Activated CD4-positive, alpha-beta T cell treated with anti-CD3 and anti-CD28 coated beads for 48 hours (primary cell): ENCODE results near the gene TMEM140.
A peak's percentile ranks its signal among the peaks of the same experiment; 100 is the strongest.
"Not testable (repeated sequence)": the region's sequence is repeated elsewhere in the genome, so short reads cannot be mapped to it uniquely, and the experiment has no call there.

Experiments used
- DNase-seq: peaks from one replicate; pipeline ENCODE4 v3.0.0-alpha.2; 2020

Gene TMEM140

DNA sequence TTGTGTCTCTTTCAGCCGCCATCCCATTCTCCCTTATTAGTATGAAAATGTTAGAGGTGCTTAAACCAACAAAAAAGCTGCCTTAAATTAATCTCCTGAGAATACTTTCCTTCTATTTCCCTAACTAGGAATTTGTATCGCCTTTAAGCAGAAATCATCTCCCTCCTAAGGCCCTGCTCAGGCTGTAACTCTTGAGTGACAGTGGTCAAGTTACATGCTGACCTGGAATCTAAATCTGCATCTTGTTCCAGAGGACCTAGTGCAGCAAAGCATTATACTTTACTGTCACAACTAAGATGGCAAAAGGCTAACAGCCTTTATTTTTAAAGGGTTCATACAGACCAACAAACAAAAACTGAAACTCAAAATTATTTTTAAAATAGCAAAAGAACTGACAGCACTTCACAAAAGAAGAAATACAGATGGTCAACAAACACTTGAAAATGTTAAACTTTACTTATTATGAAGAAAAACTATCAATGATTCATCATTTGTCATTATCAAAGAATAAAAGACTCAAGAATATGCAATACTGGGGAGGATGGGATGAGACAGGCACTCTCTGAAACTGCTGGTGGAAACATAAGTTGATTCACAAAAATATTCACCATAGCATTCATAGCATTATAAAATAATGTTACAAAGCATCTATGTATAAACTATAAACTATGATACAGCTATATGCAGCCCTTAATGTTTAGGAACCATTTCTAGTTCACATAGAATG is 11.7 kb downstream of the TMEM140 start:
- no peak for DNase-seq

DNA sequence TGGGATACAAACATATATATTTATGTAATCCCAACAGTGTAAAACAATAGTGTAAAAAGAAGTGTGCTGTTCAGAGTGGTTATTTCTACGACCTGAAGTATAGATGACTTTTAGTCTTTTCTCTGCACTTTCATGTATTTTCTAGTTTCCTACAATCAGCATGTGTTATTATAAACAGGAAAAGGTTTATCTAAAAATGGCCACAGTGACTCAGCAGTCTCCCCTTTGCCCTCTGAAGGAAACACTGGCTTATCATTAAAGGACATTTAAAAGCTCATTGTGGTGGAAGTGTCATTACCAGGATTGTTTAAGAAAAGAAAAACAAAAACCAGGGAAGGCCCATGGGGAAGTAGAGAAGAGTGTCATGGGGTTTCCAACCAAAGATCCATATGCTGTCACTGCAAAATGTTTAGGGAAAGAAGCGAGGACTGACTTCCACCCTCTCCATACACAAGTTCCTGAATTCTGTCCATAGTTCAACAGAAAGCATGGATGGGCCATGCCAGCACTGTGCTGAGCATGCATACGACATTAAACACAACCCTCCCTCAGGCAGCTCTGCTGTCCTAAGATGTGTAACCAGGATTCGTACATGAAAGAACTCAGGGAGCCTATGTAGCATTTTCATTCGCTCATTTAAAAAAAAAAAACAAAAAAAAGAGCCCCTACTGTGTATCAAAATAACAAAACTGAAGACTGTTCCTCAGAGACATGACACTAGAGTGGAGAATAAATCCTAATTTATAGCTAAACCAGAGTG is 12.4 kb downstream of the TMEM140 start:
- no peak for DNase-seq

DNA sequence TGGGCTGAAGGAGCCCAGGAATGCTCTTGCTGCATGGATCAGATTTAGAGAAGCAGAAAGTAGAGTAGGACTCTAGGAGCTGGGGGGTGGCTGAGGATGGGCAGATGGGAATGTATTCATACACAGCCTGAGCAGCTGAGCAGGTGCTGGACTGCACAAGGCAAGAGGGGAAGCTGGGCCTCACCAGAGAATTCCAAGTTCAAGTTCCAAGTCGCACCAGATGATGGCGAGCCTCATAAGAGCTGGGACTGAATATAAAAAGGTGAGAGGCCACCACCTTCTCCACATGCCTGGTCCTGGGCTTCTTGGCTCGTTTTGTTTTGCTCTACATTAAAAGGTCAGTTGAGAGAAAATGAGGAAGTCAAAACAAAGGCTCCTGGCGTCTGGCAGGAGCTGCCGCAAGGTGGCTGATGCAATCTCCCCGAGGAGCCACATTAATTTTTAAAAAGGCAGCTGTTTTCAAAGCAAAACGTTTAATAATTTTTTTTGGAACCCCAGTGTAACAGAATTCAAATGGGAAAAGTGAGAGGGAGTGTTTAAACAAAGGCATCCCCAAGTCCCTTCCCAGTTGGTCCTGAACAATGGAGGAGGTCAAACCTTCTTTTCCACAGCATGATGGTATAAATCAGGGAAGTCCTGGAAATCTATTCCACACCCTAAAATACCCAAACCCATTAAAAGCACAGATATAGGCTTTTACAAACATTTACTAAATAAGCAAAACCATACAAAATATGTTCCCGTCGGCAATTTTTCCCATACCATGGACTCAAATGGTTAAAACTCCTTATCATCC is 13.2 kb downstream of the TMEM140 start:
- no peak for DNase-seq

DNA sequence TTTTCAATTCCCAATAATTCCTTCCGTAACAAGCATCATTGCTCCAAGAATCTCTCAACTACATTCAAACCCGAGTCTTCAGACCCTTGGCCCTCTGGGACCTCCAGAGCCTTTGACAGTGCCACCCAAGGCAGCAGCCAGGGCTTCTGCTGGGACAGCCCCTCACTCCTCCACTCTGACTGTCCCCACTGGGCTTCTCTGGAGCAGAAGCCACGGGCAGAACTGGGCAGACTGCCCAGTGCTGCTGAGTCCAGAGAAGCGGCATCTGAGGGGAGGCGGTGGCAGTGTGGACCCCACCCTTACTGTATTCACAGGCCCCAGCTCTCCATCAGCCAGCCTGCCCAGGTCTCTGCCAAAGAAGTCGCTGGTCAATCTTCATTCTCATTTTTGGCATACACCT is 13.8 kb downstream of the TMEM140 start:
- no peak for DNase-seq

DNA sequence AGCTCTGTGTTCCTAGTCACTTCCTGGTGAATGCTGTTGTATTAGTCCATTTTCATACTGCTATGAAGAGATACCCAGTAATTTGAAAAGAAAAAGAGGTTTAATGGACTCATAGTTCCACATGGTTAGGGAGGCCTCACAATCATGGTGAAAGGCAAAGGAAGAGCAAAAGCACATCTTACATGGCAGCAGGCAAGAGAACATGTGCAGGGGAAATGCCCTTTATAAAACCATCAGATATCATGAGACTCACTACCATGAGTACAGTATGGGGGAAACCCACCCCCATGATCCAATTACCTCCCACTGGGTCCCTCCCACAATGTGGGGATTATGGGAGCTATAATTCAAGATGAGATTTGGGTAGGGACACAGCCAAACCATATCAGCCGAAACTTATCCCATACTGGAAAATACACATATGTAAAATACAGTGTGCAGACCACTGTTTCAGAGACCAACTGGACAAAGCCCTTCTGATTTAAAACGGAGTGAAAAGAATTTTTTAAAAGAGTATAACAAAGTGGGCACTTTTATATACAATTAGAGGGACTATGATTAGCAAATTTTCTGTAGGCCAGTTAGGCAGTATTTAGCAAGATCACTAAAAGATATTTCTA is 14.6 kb downstream of the TMEM140 start:
- DNase-seq, result no peak

DNA sequence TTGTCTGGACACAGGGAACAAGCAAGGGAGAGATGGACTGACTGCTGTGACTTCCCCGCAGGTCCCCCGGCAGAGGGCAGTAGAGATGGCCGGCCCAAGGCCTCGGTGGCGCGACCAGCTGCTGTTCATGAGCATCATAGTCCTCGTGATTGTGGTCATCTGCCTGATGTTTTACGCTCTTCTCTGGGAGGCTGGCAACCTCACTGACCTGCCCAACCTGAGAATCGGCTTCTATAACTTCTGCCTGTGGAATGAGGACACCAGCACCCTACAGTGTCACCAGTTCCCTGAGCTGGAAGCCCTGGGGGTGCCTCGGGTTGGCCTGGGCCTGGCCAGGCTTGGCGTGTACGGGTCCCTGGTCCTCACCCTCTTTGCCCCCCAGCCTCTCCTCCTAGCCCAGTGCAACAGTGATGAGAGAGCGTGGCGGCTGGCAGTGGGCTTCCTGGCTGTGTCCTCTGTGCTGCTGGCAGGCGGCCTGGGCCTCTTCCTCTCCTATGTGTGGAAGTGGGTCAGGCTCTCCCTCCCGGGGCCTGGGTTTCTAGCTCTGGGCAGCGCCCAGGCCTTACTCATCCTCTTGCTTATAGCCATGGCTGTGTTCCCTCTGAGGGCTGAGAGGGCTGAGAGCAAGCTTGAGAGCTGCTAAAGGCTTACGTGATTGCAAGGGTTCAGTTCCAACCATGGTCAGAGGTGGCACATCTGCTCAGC is 16.6 kb downstream of the TMEM140 start:
- no peak for DNase-seq

DNA sequence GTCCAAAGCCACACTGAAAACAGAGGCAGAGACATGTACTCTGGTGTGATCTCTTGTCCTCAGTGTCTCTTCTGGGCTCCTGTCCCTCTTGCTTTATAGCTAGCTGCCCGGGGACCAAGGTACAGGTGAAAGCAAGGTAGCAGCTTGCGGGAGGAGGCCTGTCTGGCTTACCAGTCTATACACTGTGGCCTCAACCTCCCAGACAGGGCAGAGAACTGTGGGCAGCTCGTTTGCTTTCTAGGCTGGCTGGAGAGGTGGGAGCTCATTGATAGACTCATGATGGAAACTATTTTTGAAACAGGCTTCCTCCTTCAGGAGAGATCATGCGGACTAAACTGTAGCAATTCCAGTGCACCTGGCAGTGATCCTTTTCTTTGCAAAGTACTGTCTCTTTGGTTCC is 18.0 kb downstream of the TMEM140 start:
- DNase-seq, result no peak

DNA sequence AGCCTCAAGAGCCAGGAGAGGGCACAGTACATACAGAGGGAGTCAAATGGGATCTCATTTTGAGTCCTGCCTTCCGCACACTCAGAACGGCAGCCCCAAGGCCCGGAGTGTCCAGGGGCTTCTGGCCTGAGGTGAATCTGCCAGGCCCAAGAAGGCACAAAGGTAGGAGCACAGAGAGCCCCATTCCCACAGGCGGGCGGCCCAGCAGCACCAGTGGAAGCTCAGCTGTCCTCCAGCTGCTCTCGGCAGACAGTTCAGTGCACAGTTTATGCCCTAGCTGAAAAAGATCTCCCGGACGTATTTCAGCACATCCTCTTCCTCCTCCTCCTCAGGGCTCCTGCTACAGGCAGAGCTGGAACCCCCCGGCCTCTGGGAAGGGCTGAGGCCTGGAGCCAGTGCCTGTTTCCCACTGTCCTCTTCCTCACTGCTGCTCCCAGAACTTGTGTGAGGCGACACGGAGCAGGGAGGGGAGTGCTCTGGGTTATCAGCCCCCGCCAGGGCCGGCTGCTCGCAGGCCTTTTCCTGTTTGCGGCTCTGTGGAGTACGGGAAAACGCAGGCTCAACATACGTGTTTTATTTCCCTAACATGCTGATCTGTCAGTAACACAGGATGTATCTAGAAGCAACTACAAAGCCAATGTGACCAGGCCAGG is 18.6 kb downstream of the TMEM140 start:
- DNase-seq, result no peak

DNA sequence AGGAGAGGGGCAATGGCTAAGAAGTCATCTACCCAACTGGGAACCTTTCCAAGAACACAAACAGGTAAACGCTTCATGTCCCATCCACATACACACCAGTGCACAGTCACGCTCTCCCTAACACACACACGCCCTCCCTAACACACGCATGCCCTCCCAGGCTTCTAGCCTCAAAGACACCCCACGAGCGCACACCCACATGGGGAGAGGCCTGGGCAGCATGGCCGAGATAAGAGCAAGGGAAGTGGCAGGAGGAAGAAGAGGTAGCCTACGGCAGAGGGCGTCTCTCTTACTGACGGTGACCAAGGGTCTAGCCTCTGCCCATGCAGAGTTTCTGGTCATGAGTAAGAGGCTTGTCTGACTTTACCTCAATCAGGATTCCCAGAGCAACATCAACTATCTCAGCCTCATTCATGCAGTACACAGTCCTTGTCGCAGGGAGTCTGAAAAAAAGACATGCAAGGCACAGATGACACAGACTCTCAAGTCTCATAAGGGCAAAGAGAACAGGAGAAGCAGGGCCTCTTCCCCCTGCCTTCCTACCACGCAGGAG is 19.6 kb downstream of the TMEM140 start:
- DNase-seq, result no peak

DNA sequence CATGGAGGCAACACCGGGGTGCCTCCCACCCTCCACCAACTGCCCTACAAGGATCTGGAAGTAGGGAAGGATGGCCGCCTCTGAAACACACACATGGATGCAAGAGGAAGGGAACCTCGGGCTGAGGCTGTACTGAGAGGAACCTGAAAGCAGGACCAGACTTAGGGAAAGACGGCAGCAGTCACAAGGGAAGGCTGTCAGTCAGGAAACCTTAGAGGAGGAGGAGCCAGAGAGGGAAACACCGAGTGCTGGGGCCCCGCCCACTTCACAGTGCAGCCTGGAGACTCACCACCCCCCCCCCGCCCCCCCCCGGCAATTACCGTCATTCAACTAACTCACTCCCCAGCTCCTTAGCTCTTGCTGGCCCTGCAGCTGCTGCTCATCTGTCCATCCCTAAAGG is 20.1 kb downstream of the TMEM140 start:
- DNase-seq, result peak; percentile 43

DNA sequence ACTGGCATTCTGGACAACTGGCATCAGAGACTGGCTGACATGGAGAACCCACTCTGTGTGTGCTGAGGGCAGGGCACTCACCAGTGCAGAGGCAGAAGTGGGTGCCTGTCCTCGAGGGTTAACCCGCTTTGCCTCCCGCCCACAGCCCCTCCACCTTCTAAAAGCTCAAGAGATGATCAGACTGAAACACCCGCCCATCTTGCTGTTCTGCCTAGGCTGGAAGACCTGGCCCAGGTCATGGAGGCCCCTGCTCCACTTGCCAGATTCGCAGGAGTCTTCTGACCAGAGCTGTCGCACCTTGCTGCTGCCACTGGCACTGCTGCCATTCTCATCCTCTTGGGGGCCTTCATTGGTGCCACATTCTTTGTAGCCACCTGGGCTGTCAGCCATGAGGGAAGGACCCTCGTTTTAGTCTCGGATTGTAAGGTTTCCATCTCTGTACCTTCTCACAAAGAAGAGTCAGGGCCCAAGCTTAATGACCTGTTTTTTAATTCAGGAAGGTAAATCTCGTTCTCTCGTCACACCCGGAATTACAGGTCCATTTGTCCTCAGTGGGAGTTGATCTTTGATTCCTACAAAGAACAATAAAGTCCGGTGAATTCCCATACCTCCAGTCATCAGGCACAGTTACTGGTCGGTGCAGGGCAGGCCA is 20.7 kb downstream of the TMEM140 start:
- no peak for DNase-seq

DNA sequence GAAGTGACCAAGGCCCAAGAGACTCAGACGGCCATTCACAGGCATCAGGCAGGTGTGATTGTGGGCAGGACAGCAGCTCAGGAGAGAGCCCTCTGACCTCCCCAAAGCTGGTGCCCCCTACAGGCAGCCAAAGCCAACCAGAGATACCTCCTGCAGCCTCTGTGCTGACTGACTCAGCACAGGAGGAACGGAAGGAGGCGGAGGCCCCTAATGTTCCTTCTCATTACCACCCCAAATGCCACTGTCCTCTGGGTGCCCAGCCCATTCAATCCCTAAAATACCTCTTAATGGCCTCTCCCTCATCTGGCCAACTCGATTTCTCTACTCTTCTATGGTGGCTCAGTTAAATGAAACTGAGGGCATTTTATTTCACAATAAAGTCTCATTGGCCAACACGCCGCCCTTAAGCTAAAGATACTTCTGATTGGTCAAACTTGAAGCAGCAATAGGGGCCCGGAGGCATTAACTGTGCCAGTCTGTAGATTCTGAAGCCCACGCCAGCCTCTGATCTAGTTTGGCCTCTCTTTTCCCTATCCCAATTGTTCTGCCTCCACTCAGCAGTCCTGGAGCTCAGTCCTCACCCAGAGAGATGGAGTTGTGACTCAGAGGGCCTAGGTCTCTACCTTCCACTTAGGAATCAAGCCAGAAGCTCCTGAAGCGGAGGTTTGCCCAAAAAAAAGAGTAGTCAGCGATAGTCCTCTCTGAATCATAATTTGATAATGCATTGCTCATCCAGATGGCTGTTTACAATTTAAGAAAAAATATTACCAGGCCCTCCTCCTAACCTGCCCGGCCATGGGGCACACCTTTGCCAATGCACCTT is 21.5 kb downstream of the TMEM140 start:
- peak; percentile 80 for DNase-seq

DNA sequence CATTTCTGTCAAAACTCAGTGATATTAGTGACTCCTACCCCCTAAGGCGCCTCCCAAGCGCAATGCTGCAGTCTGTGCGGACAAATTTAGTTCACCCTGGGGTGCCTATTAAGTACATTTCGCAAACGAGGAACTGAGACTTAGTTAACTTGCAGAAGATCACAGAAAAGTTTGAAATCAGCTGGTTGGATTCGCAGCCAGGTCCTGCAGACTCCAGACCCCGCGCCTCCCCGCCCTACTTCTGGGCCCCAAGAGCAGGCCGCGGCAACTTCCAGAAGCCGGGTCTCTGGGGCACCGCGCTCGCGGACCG is 22.0 kb downstream of the TMEM140 start:
- no peak for DNase-seq

DNA sequence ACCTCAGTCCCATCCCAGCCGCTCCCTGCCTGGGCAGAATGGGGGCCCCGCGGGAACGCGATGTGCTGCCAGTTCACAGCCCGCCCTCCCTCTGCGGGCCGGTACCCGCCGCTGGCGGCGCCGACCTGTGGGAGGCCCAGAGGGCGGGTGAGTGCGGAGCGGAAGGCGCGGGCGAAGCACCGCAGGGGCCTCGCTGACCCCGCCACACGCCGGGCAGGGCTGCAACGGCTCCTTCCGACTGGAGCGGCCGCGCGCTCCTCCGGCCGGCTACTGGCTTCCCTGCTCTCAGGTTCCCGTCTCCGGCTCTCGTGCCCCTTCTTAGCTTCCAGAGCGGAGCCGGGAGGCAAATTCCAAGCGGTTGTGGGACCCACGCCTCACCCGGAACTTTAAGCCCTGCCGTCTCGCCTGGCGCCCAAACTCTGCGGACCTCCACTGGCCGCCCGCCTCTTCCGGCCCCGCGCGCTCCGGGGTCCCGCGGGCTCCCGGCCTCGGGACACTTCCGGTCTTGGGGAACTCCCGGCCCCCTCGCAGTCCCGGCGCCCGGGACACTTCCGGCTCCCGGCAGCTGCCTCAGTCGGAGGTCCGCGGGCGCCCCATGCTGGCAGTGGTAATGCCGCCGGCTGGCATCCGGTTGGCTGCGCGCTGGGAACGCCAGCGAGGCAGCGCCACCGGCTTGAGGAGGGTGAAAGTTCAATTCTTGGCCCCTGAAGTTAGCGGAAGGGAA is 22.6 kb downstream of the TMEM140 start, which contains the start of gene CYREN:
Gene CYREN (minus strand): TSS at position 434 of the 724 bp plus-strand sequence. CDS start 1,785 bp downstream, outside the sequence.
- peak; percentile 96 for DNase-seq

DNA sequence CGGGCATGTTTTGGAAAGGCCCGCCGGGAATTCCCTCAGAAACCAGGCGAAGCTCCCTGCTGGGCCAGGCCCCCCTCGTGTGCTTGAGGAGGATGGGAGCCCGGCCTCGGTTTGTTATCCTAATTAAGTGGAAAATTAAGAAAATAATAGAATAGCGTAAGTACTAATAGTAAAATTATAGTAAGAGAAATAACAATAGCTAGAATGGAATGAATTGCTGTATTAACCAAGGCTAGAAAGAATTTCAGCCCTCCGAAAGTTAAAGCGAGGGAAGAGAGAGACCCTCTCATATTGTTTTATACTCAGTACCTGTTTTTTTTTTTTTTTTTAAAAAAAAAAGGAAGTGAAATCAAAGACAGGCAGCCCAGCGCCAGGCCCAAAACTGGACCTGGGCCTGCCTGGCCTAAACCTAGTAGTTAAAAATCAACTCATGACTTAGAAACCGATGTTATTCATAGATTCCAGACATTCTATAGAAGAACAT is 23.2 kb downstream of the TMEM140 start:
- DNase-seq, result not testable (repeated sequence)

DNA sequence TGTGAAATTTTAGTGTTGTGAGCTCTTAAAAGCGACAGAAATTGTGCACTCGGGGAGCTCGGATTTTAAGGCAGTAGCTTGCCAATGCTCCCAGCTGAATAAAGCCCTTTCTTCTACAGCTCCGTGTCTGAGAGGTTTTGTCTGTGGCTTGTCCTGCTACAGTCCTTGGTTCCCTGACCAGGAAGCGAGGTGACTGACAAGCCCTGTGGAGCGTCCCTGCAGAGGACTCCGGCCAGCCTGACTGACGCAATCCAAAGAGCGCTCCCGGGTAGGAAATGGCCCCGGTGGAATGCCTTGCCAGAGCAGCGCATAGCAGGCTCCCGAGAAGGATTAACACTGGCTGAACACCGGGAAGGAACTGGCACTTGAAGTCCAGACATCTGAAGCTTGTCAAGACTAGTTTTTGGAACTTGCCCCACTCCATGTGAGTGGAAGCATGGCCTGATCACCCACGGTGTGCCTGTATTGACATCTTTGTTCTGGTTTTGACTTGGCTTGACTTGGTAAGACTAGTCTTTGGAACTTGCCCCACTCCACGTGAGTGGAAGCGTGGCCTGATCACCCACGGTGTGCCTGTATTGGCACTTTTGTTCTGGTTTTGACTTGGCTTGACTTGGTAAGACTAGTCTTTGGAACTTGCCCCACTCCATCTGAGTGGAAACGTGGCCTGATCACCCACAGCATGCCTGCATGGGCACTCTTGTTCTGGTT is 23.9 kb downstream of the TMEM140 start:
- DNase-seq, result not testable (repeated sequence)

DNA sequence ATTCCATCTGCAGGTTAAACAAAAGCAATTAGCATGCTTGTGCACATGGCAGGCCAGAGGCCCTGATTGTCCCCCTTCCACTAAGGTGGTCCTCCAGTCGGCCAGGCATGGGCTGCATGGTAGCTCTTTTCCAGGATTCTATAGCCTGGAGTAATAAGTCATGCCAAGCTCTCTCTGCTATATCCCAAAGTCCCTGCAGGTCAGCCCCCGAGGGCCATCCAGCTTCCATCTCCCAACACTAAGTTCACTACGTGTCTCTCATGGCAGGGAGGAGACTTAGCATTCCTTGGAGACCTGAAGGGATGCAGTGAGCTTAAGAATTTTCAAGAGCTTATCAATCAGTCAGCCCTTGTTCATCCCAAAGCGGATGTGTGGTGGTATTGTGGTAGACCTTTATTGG is 26.0 kb downstream of the TMEM140 start:
- not testable (repeated sequence) for DNase-seq

DNA sequence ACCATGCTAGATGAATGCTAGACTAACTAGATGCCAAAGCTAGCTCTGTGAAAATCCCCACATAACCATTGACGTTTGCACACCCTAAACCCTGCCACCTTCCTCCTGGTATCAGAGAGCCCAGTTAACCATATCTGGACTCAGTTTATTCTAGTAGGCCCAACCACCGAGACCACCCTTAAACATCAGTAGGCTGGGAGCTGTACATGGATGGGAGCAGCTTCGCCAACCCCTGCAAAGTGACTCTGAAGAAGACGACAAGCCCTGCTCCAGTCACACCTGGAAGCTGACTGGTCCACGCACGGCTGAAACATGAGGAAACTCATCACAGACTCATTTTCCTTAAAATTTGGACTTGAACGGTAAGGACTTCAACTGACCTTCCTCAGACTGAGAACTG is 27.1 kb downstream of the TMEM140 start:
- no peak for DNase-seq

DNA sequence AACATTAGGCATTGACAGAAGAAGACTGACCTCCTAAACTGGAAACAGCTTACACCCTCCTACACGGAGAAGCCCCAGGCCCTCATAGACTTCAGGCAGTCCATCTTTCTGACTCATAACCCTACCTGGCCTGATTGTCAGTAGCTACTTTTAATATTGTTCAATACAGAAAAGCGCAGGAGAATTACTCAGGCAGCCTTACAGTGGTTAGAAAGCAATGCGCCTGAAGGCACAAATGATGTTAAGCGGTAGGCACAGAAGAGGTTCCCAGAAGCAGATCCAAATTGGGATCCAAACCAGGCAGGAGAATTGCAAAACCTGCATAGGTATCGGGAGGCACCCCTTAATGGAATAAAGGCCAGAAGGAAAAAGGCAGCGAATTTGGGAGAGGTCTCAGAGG is 28.1 kb downstream of the TMEM140 start:
- DNase-seq, result no peak
